Measurements from ENCODE around the gene FRMPD4. TPM values are rescaled to one million over a fixed set of nuclear protein-coding genes. Genes with fewer than 3 reads are reported as not detected.

Gene FRMPD4
- under 1 TPM; 0.02 to 0.35 TPM for total RNA-seq

GRCh38 chrX:12138361-12139313 is at the start of gene FRMPD4:
Gene FRMPD4, plus strand, starts transcription at chrX:12138473. Its CDS starts 499 bp downstream, at chrX:12138972.
- DNase-seq: no peak
- Histone ChIP-seq H3K27me3 (no peaks in the 10 kb centered on the region), H3K4me1 (no peaks in the 10 kb centered on the region), H3K4me3 (no peak within 1 kb of the TSS), H3K36me3 (no peaks in the 10 kb centered on the region), H3K9me3 (no peaks in the 10 kb centered on the region), H3K9ac (ENCODE audit: low read depth in 2 of 2, low read length in 2 of 2) (no peak within 1 kb of the TSS), H3K27ac (no peak within 1 kb of the TSS)
- TF ChIP-seq, protein P1, sequence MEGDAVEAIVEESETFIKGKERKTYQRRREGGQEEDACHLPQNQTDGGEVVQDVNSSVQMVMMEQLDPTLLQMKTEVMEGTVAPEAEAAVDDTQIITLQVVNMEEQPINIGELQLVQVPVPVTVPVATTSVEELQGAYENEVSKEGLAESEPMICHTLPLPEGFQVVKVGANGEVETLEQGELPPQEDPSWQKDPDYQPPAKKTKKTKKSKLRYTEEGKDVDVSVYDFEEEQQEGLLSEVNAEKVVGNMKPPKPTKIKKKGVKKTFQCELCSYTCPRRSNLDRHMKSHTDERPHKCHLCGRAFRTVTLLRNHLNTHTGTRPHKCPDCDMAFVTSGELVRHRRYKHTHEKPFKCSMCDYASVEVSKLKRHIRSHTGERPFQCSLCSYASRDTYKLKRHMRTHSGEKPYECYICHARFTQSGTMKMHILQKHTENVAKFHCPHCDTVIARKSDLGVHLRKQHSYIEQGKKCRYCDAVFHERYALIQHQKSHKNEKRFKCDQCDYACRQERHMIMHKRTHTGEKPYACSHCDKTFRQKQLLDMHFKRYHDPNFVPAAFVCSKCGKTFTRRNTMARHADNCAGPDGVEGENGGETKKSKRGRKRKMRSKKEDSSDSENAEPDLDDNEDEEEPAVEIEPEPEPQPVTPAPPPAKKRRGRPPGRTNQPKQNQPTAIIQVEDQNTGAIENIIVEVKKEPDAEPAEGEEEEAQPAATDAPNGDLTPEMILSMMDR (IDR thresholded peaks at IDR 0.05): no peak
- intact Hi-C loops (cut with DNase I): no loop called here

DNA sequence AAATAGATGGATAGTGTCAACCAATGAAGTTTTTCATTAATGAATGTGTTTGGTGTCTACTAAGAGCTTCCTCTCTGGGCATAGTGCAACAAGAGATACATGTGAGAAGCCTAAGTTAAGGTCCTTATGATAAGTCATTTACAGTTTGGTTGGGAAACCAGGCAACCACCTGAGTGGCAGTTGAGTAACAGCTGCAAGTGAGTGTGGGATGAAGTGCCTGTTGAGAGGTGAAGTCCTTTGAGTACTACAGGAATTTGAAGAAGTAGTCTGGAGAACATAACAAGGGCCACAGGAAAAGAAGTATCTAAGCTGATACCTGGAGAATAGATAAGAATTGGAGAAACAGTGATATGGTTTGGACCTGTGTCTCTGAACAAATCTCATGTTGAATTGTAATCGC is 48.5 kb upstream of the FRMPD4 start:
- H3K27me3 ChIP-seq: no peaks in the 10 kb centered on the region
- intact Hi-C loops (cut with DNase I): no loop called here
- H3K9ac ChIP-seq (ENCODE audit: low read depth in 2 of 2, low read length in 2 of 2): no peak overlapping the region
- H3K4me3 ChIP-seq: no peak overlapping the region
- no peak for DNase-seq
- no peak overlapping the region for H3K27ac ChIP-seq
- TF ChIP-seq, protein P1 (IDR thresholded peaks at IDR 0.05): no peak
- H3K4me1 ChIP-seq: no peaks in the 10 kb centered on the region
- H3K9me3 ChIP-seq: no peaks in the 10 kb centered on the region
- H3K36me3 ChIP-seq: no peaks in the 10 kb centered on the region

DNA sequence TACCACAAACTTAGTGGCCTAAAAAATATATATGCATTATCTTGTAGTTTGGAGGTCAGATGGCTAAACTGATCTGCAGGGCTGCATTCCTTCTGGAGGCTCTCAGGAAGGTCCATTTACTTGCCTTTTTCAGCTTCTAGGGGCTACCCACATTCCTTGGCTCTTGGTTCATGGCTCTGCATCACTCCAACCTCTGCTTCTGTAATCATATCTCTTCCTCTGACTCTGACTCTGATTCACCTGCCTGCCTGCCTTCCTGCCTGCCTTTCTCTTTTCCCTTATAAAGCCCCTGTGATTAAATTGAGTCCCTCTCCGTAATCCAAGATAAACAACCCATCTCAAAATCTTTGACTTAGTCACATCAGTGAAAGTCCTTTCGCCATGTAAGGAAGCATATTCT is 25.0 kb upstream of the FRMPD4 start:
- no peak overlapping the region for H3K9ac ChIP-seq (ENCODE audit: low read depth in 2 of 2, low read length in 2 of 2)
- no peaks in the 10 kb centered on the region for H3K4me1 ChIP-seq
- H3K9me3 ChIP-seq: no peaks in the 10 kb centered on the region
- no peak overlapping the region for H3K4me3 ChIP-seq
- H3K27me3 ChIP-seq: no peaks in the 10 kb centered on the region
- no peak for DNase-seq
- H3K36me3 ChIP-seq: no peaks in the 10 kb centered on the region
- TF ChIP-seq, protein P1 (IDR thresholded peaks at IDR 0.05): no peak
- H3K27ac ChIP-seq: no peak overlapping the region
- intact Hi-C loops (cut with DNase I): no loop called here

DNA sequence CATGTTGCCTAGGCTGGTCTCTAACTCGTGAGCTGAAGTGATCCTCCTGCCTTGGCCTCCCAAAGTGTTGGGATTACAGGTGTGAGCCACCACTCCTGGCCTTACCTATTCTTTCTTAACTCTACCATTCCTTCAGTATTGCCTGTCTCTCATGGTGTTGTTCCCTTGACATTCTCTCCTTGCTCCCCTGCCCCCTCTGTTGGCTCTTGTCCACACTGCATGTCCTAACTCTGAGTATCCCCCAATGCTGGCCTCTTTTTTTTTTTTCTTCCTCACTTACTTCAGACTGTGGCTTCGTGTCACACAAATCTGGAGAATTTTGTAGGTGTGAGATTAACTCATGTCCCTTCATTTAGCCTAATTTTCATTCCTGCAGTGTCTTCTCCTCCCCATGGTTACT is 22.9 kb upstream of the FRMPD4 start:
- Histone ChIP-seq H3K9ac (ENCODE audit: low read depth in 2 of 2, low read length in 2 of 2) (no peak overlapping the region), H3K36me3 (no peaks in the 10 kb centered on the region), H3K9me3 (no peaks in the 10 kb centered on the region), H3K27ac (no peak overlapping the region), H3K27me3 (no peaks in the 10 kb centered on the region), H3K4me3 (no peak overlapping the region), H3K4me1 (no peaks in the 10 kb centered on the region)
- TF ChIP-seq, protein P1 (IDR thresholded peaks at IDR 0.05): no peak
- intact Hi-C loops (cut with DNase I): no loop called here
- DNase-seq: no peak

GRCh38 chrX:12118134-12118533 is 20.1 kb upstream of the FRMPD4 start:
- no peaks in the 10 kb centered on the region for H3K27me3 ChIP-seq
- no peak overlapping the region for H3K9ac ChIP-seq (ENCODE audit: low read depth in 2 of 2, low read length in 2 of 2)
- H3K9me3 ChIP-seq: no peaks in the 10 kb centered on the region
- no peak overlapping the region for H3K4me3 ChIP-seq
- H3K36me3 ChIP-seq: no peaks in the 10 kb centered on the region
- no peaks in the 10 kb centered on the region for H3K4me1 ChIP-seq
- no peak overlapping the region for H3K27ac ChIP-seq
- TF ChIP-seq, protein P1 (IDR thresholded peaks at IDR 0.05): no peak
- DNase-seq: no peak
- intact Hi-C loops (cut with DNase I): no loop called here
